Measurements from ENCODE around the gene EIF3K. TPM values are rescaled to one million over a fixed set of nuclear protein-coding genes. Genes with fewer than 3 reads are reported as not detected.
A peak's percentile ranks its signal among the peaks of the same experiment; 100 is the strongest.
"Not testable (repeated sequence)": the region's sequence is repeated elsewhere in the genome, so short reads cannot be mapped to it uniquely, and the experiment has no call there.

The EIF3K gene, protein sequence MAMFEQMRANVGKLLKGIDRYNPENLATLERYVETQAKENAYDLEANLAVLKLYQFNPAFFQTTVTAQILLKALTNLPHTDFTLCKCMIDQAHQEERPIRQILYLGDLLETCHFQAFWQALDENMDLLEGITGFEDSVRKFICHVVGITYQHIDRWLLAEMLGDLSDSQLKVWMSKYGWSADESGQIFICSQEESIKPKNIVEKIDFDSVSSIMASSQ
- total RNA-seq, result 120 TPM

DNA sequence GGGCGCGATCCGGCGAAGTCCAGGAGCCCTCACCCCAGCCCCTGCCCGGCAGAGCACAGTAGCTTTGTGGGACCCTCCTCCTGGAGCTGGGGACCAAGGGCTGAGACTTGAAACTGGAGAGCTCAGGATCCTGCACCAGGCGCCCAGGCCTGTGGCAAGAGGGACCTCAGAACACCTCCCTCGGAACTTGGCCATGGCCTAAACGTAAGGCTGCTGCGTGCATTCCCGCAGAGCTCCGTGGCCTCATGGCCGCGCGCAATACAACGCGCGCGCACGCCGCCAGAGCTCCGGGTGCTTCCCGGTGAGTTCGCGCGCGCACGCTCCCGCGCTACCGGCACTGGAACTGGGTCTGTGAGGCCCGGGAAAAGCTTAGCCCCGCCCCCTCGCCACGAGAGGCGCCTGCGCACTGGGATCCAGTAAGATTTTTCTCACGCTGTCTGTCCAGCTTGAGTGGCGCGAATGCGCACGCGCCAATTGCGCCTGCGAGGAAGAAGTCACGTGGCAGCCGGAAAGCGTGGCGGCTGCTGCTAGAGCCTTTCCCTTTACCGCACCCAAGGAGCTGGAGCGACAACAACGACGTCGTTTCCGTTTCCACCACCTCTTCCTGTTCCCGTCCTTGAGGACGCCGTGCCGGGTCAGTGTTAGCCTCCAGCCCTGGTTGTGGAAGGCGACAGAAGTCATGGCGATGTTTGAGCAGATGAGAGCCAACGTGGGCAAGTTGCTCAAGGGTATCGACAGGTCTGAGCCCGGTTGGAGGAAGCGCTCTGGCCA, at the start of gene EIF3K:
TSS of gene EIF3K (plus strand) at position 599 of the 771 bp plus-strand sequence. CDS start at position 680, 81 bp downstream.
- FAIRE-seq (peak; percentile 93), DNase-seq (ENCODE audit: low spot score in 2 of 2) (peak; percentile 97 to 99)

DNA sequence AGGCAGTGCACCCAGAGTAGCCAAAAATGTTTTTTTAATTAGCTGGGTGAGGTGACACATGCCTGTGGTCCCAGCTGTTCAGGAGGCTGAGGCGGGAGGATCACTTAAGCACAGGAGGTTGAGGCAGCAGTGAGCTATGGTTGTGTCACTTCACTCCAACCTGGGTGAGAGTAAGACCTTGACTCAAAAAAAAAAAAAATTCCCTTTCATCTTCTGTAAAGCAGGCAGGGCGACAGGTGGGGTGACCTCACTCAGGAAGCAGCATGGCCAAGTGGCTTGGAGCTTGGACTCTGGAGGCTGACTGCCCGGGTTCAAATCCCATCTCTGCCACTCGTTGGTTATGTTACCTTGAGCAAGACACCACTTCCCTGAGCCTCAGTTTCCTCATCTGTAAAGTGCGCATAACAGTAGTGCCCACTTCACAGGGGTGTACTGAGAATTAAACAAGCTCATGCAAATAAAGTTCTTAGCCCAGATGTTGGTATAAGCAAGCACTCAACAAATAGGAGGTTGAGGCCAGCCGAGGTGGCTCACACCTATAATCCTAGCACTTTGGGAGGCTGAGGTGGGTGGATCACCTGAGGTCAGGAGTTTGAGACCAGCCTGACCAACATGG, 49.5 kb upstream of the EIF3K start:
- no peak for FAIRE-seq

DNA sequence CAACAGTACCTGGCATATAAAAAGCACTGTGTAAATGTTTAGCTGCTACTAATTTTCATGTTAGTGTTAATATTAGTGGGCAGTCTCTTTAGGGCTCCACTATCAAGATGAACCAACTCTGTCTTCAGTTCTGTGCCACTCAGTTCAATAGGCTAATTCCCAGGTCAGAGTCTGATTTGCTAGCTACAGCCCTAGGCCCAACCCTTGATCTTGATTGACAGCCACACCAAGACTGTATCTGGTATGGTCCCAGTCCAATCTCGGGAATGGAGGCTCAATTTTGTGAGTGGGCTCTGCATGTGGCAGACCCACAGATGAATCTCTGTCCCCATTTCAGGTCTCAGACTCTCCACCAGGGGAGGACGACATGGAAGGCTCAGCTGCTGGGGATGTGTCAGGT, 47.3 kb upstream of the EIF3K start:
- DNase-seq (ENCODE audit: low spot score in 2 of 2) (no peak), FAIRE-seq (no peak)

More for the DNA sequence above, 49.5 kb upstream of the EIF3K start:
- no peak for DNase-seq (ENCODE audit: low spot score in 2 of 2)

DNA sequence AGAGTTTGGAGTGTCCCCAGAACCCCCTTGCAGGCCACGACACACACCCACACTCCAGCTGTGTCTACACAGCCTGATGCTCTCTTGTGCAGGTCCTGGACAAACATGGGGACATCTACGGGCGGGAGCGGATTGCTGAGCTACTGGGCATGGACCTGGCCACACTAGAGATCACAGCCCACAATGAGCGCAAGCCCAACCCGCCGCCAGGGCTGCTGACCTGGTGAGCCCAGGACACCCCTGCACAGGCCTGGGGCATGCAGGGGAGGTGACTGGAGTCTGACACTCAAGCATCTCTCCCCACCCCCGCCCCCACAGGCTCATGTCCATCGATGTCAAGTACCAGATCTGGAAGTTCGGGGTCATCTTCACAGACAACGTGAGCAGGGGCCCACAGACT, 41.2 kb upstream of the EIF3K start:
- DNase-seq (ENCODE audit: low spot score in 2 of 2), result no peak
- no peak for FAIRE-seq

DNA sequence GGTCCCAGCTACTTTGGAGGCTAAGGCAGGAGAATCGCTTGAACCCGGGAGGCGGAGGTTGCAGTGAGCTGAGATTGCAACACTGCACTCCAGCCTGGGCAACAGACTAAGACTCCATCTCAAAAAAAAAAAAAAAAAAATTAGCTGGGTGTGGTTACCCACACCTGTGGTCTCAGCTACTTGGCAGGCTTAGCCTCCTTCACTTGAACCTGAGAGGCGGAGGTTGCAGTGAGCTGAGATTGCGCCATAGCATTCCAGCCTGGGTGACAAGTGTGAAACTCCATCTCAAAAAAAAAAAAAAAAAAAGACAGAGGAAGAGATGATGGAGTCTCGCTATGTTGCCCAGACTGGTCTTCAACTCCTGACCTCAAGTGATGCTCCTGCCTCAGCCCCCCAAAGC, 39.7 kb upstream of the EIF3K start:
- FAIRE-seq; DNase-seq (ENCODE audit: low spot score in 2 of 2): not testable (repeated sequence)

DNA sequence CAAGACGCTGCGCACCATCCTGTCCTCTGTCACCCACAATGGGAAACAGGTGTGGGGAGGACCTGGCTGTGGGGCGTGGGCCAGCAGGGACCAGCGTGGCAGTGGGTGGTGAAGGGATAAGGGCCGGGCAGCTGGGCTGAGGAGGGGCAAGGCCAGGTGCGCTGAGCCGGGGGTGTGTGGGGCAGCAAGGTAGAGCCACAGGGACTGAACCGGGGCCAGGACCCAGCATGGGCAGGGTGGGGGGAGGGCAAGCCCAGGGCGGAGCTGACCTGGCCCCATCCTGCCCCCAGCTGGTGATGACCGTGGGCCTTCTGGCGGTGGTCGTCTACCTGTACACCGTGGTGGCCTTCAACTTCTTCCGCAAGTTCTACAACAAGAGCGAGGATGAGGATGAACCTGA, 38.9 kb upstream of the EIF3K start:
- DNase-seq (ENCODE audit: low spot score in 2 of 2) (no peak), FAIRE-seq (no peak)

DNA sequence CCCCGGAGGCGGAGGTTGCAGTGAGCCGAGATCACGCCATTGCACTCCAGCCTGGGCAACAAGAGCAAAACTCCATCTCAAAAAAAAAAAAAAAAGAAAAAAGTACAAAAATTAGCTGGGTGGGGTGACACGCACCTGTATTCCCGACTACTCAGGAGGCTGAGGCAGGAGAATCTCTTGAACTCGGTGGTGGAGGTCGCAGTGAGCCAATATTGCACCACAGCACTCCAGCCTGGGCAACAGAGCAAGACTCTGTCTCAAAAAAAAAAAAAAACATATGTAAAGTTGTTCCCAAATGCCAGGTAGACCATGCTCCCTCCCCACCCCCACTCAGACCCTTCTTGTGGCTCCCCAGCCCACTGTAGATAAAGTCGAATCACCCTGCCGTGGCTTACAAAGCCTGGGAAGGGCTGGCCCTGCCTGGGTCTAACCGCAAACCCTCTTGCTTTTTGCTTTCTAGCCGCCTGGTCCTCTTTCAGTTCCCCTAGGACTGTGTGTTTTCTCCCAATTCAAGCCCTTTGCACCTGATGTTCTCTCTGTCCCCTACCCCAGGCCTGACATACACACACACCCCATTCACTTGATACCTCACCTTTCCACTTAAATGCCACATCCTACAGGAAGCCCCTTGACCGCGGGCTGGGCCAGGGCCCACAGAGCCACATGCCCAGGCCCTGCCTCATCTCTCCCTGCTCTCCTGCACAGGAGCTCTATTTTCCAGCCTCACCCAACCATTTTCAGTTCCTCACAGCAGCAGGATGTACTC, 35.6 kb upstream of the EIF3K start:
- no peak for FAIRE-seq
- DNase-seq (ENCODE audit: low spot score in 2 of 2), result no peak

DNA sequence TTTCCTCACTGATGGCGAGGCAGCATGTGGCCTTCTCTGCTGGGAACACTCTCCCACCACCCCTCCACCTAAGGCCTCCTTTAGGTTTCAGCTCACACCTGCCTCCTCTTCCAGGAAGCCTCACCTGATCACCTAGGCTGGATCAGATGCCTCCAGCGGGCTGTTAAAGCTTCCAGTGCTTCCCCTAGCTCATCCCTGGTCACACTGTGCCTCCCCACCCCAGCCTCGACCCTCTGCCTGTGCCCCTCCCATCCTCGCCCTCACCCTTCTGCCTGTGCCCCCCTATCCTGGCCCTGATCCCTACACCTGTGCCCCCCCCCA, 35.0 kb upstream of the EIF3K start:
- DNase-seq (ENCODE audit: low spot score in 2 of 2) (no peak), FAIRE-seq (no peak)

DNA sequence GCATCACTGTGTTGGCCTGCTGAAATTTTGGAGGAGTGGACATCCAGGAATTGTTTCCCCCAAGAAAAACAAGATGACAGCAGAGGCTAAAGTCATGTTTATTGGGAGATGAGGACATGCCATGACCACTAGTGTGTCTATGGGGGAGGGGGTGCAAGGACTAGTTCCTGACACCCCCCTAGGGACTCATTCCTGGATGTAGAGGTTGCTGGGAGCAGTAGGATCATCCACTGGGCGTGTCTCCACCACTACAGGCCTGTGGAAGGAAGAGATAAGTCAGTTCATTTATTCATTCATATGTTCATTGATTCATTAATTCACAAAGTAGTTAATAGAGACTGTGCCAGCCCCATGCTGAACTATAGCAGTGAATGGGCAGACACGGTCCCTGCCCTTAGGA, 31.4 kb upstream of the EIF3K start:
- DNase-seq (ENCODE audit: low spot score in 2 of 2), result no peak
- FAIRE-seq, result no peak

DNA sequence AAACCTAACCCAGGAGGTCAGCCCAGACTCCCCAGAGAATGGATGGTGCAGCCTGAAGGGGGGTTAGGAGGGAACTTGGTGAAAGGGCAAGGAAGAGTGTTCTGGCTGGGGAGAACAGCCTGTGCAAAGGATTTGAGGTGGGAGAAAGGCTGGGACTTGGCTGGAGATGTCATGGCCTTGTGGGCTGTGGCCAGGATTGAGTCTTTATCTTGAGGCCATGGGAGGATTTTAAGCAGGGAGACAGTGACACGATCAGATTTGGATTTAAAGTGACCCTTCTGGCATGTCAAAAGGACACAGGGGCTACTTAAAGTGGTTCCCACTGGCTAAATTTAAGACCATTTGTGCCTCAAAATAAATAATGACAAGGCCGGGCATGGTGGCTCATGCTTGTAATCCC, 30.9 kb upstream of the EIF3K start:
- FAIRE-seq (no peak), DNase-seq (ENCODE audit: low spot score in 2 of 2) (no peak)

DNA sequence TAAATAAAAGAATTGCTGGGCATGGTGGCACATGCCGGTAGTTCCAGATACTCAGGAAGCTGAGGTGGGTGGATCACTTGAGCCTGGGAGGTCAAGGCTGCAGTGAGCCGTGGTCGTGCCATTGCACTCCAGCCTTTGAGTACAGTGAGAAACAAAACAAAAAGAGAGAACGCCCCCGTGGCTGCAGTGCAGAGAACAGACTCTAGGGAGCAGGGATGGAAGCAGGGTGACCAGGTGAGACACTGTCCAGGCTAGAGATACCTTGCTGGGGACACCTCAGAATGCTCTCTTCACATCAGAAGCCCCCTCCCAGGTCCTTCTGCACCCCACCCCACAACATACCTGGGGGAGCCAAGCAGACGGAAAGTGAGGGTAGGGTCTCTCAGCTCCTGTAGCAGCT, 26.0 kb upstream of the EIF3K start:
- DNase-seq (ENCODE audit: low spot score in 2 of 2), result no peak
- FAIRE-seq, result no peak

DNA sequence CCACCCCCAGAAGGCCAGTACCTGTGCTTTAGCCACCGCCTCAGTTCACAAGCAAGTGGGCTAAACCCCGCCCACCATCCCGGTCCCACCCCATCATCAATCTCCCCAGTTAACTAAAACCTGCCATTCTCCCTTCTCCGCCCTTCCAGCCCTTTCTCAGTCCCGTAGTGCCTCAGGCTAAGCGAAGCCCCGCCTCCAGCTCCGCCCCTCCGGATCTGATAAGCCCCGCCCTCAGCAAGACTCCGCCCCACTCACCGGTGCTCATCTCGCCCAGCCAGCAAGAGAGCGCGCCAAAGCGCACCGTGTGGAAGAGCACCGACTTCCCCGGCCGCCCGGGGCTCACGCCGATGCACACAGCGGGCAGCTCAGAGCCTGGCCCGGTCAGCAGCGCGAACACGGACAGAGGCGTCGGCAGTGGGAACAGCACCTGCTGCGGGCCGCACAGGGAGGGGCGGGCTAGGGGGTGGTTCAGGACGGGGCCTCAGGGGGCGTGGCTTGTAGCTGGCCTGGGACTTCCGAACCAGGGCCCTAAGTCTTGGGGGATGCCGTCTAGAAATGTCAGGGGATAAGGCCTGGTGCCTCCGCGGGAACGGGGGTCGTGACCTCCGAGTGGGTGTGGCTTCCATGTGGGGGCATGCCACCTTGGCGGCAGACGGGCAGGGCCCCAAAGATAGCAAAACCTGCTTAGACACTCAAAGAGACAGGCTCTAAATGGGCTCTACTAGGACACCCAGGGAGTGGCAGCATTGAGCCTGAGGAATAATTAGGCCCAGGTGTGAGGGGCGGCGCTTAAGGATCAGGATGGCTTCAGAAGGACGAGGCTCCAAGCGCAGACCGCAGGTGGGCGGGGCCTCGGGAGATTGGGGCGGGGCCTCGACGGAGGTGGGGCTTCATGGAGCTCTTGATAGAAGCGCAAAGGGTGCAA, 22.7 kb upstream of the EIF3K start:
- FAIRE-seq, result no peak
- peak in 1 of 2 donors; percentile 71 for DNase-seq (ENCODE audit: low spot score in 2 of 2)

DNA sequence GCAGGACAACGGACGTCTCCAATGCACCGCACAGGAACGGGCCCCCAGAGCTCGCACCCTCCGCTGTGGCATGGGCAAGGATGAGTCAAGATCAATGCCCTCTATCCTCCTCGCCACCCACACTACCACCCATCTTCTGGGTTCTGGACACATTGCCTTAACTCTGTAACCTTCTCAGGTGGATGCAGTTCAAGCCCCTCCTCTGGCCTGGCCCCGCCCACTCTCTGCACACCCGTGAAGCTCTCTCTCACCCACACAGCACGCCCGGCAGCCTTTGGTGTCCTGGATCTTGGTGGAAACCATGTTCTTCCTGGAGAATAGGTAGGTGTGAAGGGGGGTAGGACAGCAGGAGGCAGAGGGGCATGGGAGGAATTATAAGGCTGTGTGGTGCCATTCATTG, 21.9 kb upstream of the EIF3K start:
- FAIRE-seq (no peak), DNase-seq (ENCODE audit: low spot score in 2 of 2) (no peak)

DNA sequence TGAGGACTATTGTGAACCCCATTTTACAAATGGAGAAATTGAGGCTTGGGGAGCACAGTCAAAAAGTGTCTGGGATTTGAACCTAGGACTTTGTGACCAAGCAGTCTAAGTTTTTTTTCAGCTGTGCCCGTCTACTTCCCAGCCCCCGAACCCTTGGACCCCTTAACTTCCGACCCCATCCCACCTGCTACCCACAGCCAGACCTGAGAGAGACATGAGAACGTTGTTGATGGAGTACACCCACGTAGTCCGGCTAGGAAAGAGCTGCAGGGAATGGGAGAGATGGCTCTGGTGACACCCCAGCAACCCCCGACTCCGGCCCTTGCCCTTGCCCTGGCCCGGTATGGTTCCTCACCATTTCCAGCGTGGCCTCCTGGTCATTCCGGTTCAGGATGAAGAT, 19.3 kb upstream of the EIF3K start:
- DNase-seq (ENCODE audit: low spot score in 2 of 2), result no peak
- FAIRE-seq, result no peak

DNA sequence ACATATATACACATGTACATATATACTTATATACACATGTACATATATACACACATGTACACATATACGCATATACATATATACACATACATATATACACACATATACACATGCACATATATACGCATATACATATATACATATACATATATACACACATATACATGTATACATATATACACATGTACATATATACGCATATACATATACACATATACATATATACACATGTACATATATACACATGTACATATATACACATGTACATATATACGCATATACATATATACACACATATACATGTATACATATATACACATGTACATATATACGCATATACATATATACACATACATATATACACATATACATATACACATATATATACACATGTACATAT, 16.1 kb upstream of the EIF3K start:
- not testable (repeated sequence) for DNase-seq (ENCODE audit: low spot score in 2 of 2); FAIRE-seq

DNA sequence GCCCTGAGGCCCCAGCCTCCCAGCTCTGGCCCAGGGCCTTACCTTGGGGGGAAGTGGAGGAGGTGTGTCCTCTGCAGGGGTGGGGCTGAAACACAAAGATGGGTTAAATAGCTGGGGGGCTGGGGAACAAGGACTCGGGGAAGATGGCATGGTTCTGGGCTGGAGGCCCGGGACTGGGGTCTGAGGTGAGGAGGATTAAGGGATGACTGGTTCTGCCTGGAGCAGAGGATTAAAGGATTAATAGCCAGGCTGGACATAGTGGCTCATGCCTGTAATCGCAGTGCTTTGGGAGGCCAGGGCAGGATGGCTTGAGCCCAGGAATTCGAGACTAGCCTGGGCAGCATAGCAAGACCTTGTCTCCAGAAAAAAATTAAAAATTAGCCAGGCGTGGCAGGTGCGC, 12.9 kb upstream of the EIF3K start:
- no peak for FAIRE-seq
- no peak for DNase-seq (ENCODE audit: low spot score in 2 of 2)

DNA sequence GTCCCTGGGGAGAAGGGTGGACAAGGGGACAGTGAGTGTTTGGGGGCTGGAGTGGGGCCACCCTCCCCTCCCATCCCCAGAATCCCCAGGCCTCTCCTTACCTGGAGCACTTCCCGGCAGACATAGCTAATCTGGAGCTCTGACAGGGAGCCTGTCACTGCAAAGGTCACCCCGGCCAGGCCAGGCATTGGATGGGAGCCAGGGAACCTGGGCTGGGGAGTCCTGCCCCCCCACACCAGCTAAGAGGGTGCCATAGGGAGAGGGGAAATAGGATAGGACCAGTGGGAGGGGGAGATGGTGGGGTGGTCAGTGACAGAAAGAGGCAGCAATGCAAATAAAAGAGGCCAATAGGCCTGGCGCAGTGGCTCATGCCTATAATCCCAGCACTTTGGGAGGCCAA, 4.7 kb upstream of the EIF3K start:
- FAIRE-seq (no peak), DNase-seq (ENCODE audit: low spot score in 2 of 2) (no peak)

DNA sequence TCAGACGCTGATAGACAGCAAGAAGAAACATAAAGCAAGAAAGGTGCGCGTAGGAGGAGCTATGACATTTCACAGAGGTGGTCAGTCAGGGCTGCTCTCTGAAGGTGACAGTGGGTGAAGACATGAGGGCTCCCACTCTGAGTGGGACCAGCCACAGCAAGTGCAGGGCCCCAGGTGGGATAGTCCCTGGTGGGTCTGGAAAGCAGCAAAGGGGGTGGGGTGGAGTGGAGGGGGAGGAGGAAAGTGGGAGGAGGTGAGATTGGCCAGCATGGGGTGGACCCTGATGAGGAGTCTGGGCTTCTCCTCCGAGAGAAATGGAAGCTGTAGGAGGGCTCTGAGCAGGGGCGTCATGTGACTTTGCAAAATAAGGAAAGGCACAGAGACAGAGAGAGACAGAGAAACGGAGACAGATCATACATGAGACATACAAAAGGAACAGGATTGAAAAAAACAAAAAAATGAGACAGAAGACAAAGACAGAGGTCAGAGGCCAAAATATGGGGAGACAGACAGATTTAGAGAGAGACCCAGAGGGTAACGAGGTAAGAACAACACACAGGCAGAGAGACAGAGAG, 3.9 kb upstream of the EIF3K start:
- DNase-seq (ENCODE audit: low spot score in 2 of 2), result no peak
- FAIRE-seq, result no peak

DNA sequence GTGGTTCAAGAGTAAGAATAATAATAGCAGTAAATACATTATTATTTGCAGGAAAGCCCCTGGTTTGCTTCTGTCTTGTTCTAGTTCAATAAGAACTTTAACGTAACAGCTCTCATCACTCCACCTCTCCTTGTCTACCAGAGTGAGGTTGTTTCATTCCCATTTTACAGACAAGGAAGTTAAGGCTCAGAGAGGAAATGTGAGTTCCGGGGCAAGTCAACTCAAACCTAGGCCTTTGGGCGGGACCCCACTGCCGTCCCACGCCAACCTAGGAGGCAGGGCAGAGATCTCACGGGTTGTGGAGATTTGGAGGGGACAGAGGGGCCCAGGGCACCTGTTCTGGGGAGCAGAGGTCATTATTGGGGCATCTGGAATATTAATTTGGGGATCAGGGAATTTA, 2.7 kb upstream of the EIF3K start:
- no peak for FAIRE-seq
- no peak for DNase-seq (ENCODE audit: low spot score in 2 of 2)

DNA sequence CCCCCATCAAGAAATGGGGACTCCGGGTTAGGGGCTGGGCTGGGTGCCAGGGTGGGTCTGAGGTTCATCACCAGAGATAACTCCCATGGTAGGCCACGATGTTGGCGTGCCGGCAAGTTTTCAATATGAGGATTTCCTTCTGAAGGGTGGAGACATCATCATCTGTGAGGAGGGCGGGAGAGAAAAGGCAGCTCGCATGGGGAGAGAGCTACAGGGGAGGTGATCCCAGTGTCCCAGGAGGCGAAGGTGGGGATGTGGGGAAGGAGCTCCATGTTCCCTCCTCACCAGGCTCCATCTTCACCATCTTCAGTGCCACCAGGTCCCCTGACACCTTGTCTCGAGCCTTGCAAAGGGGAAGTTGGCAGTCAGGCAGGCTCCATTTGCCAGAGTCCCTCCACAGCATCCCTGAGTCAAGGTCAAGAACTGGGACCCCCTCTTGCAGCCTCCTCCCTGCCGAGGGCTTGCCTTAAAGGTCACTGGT, 1.7 kb upstream of the EIF3K start:
- DNase-seq (ENCODE audit: low spot score in 2 of 2) (no peak), FAIRE-seq (no peak)
